Measurements from ENCODE around the gene OR10K1. TPM values are rescaled to one million over a fixed set of nuclear protein-coding genes. Genes with fewer than 3 reads are reported as not detected.
"Not testable (repeated sequence)": the region's sequence is repeated elsewhere in the genome, so short reads cannot be mapped to it uniquely, and the experiment has no call there.

OR10K1 gene
- total RNA-seq, 2 donors from 2014 or later: not detected

- TF ChIP-seq, protein P1, sequence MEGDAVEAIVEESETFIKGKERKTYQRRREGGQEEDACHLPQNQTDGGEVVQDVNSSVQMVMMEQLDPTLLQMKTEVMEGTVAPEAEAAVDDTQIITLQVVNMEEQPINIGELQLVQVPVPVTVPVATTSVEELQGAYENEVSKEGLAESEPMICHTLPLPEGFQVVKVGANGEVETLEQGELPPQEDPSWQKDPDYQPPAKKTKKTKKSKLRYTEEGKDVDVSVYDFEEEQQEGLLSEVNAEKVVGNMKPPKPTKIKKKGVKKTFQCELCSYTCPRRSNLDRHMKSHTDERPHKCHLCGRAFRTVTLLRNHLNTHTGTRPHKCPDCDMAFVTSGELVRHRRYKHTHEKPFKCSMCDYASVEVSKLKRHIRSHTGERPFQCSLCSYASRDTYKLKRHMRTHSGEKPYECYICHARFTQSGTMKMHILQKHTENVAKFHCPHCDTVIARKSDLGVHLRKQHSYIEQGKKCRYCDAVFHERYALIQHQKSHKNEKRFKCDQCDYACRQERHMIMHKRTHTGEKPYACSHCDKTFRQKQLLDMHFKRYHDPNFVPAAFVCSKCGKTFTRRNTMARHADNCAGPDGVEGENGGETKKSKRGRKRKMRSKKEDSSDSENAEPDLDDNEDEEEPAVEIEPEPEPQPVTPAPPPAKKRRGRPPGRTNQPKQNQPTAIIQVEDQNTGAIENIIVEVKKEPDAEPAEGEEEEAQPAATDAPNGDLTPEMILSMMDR (IDR thresholded peaks at IDR 0.05): no peak
- H3K36me3 ChIP-seq: no peaks in the 10 kb centered on the region
- no peaks in the 10 kb centered on the region for H3K4me1 ChIP-seq (ENCODE audit: control insufficient read depth in 1 of 2, low read depth in 2 of 2)
- H3K4me3 ChIP-seq: no peak within 1 kb of the TSS
- DNase-seq (ENCODE audit: low spot score) (no peak), ATAC-seq (ENCODE audit: insufficient number of reproducible peaks, low FRiP score, low read depth) (no peak)
- no peak within 1 kb of the TSS for H3K27ac ChIP-seq
- no peaks in the 10 kb centered on the region for H3K9me3 ChIP-seq
- no peaks in the 10 kb centered on the region for H3K27me3 ChIP-seq (replicated peaks; ENCODE audit: insufficient read depth)
Observed at GRCh38 chr1:158426137-158426536, 35.5 kb upstream of the OR10K1 start, which contains the start of gene OR10K2. OR10K2 (minus strand) TSS chr1:158426237; CDS start chr1:158420866, 5,371 bp downstream.

GRCh38 chr1:158430163-158430562 is 31.5 kb upstream of the OR10K1 start:
- H3K4me1 ChIP-seq (ENCODE audit: control insufficient read depth in 1 of 2, low read depth in 2 of 2); H3K4me3 ChIP-seq; H3K27ac ChIP-seq; H3K36me3 ChIP-seq; H3K27me3 ChIP-seq (replicated peaks; ENCODE audit: insufficient read depth); DNase-seq (ENCODE audit: low spot score); H3K9me3 ChIP-seq; ATAC-seq (ENCODE audit: insufficient number of reproducible peaks, low FRiP score, low read depth): not testable (repeated sequence)

GRCh38 chr1:158434741-158435140 is 26.9 kb upstream of the OR10K1 start:
- Histone ChIP-seq H3K27me3 (replicated peaks; ENCODE audit: insufficient read depth) (no peaks in the 10 kb centered on the region), H3K36me3 (no peaks in the 10 kb centered on the region), H3K4me3 (no peak overlapping the region), H3K27ac (no peak overlapping the region), H3K4me1 (ENCODE audit: control insufficient read depth in 1 of 2, low read depth in 2 of 2) (no peaks in the 10 kb centered on the region), H3K9me3 (no peaks in the 10 kb centered on the region)
- no peak for DNase-seq (ENCODE audit: low spot score)
- TF ChIP-seq, protein P1 (IDR thresholded peaks at IDR 0.05): no peak
- ATAC-seq (ENCODE audit: insufficient number of reproducible peaks, low FRiP score, low read depth): no peak

DNA sequence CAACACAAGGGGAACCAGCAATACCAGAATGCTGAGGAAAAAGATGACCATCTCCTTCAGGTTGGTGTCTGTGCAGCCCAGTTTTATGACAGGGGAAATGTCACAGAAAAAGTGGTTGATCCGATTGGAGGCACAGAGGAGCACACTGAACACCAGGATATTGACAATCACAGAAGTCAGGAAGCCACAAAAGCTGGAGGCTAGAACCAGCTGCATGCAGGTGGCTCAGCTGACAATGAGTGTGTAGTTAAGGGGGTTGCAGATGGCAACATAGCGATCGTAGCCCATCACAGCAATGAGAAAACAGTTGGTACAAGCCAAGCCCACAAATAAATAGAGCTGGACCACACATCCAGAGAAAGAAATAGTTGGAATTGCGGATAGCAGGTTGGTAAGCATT is 16.3 kb upstream of the OR10K1 start:
- no peaks in the 10 kb centered on the region for H3K4me1 ChIP-seq (ENCODE audit: control insufficient read depth in 1 of 2, low read depth in 2 of 2)
- H3K4me3 ChIP-seq: no peak overlapping the region
- no peaks in the 10 kb centered on the region for H3K27me3 ChIP-seq (replicated peaks; ENCODE audit: insufficient read depth)
- no peaks in the 10 kb centered on the region for H3K9me3 ChIP-seq
- TF ChIP-seq, protein P1 (IDR thresholded peaks at IDR 0.05): no peak
- H3K36me3 ChIP-seq: no peaks in the 10 kb centered on the region
- ATAC-seq (ENCODE audit: insufficient number of reproducible peaks, low FRiP score, low read depth) (no peak), DNase-seq (ENCODE audit: low spot score) (no peak)
- H3K27ac ChIP-seq: no peak overlapping the region

GRCh38 chr1:158454537-158454936 is 7.1 kb upstream of the OR10K1 start:
- H3K36me3 ChIP-seq: no peaks in the 10 kb centered on the region
- H3K4me3 ChIP-seq: no peak overlapping the region
- no peak overlapping the region for H3K27ac ChIP-seq
- no peak for DNase-seq (ENCODE audit: low spot score)
- no peaks in the 10 kb centered on the region for H3K9me3 ChIP-seq
- H3K27me3 ChIP-seq (replicated peaks; ENCODE audit: insufficient read depth): no peaks in the 10 kb centered on the region
- TF ChIP-seq, protein P1 (IDR thresholded peaks at IDR 0.05): no peak
- no peaks in the 10 kb centered on the region for H3K4me1 ChIP-seq (ENCODE audit: control insufficient read depth in 1 of 2, low read depth in 2 of 2)
- ATAC-seq (ENCODE audit: insufficient number of reproducible peaks, low FRiP score, low read depth): no peak

GRCh38 chr1:158457246-158457645 is 4.4 kb upstream of the OR10K1 start:
- Histone ChIP-seq H3K4me3 (no peak overlapping the region), H3K27ac (no peak overlapping the region), H3K27me3 (replicated peaks; ENCODE audit: insufficient read depth) (no peaks in the 10 kb centered on the region), H3K4me1 (ENCODE audit: control insufficient read depth in 1 of 2, low read depth in 2 of 2) (no peaks in the 10 kb centered on the region), H3K9me3 (no peaks in the 10 kb centered on the region), H3K36me3 (no peaks in the 10 kb centered on the region)
- ATAC-seq (ENCODE audit: insufficient number of reproducible peaks, low FRiP score, low read depth) (no peak), DNase-seq (ENCODE audit: low spot score) (no peak)
- TF ChIP-seq, protein P1 (IDR thresholded peaks at IDR 0.05): no peak

Data from thoracic aorta (tissue), 2 donors.